K562 (cell line): ENCODE data around the gene RNF151. TPM values are rescaled to one million over a fixed set of nuclear protein-coding genes. Genes with fewer than 3 reads are reported as not detected.

Source experiments
- DNMT1 ChIP-seq: fragments of 450-650 bp; IDR thresholded peaks from 2 replicates; pipeline ENCODE4 v1.6.1; 2016; ENCODE audit warnings: antibody characterized with exemption, mild to moderate bottlenecking
- MNT ChIP-seq, 2 experiments: fragments of 450-650 bp; conservative IDR thresholded peaks; 2 replicates each; pipeline ENCODE4 v1.6.1; 2017; ENCODE audit warnings: mild to moderate bottlenecking in 2 of 2, moderate library complexity in 2 of 2
- NR2F6 ChIP-seq: fragments of 450-650 bp; formaldehyde crosslinking; IDR thresholded peaks from 2 replicates; pipeline ENCODE4 v1.4.0; 2020; ENCODE audit warnings: mild to moderate bottlenecking
- RAD21 ChIP-seq, 2 experiments: fragments of 250-450 bp in 1 of 2; fragments of 450-650 bp in 1 of 2; sonication (Bioruptor Pico) in 1 of 2; formaldehyde crosslinking in 1 of 2; IDR thresholded peaks in 1 of 2; conservative IDR thresholded peaks in 1 of 2; 2 replicates each; pipeline versions ENCODE4 v1.4.0 to v1.8.0; 2020 to 2022; ENCODE audit warnings: mild to moderate bottlenecking in 2 of 2, moderate library complexity in 1 of 2
- polyA plus RNA-seq, 8 experiments: library from polyadenylated mRNA; depleted of rRNA in 4 of 8; stranded (reverse) in 5 of 8; unstranded in 3 of 8; fragments of >200 nt; fragmentation: Nextera tagmentation in 2 of 8; fragmentation: Illumina TruSeq in 1 of 8; extraction: Ambion mirVana in 2 of 8; extraction: Trizol in 1 of 8; gene quantifications; 2 replicates each; pipeline versions ENCODE4 v1.2.1 to v1.2.3, GENCODE V29; 2011 to 2014; ENCODE audit warnings: inconsistent platforms in 1 of 8, missing spikeins in 1 of 8
- total RNA-seq, 7 experiments: library from RNA; depleted of rRNA in 6 of 7; stranded (reverse); fragments of >200 nt in 6 of 7; fragmentation: Illumina TruSeq in 2 of 7; extraction: Trizol in 2 of 7; gene quantifications; 2 replicates each; pipeline versions ENCODE4 v1.2.1 to v1.2.3, GENCODE V29; 2011 to 2021; ENCODE audit warnings: low replicate concordance in 1 of 7
- TF ChIP-seq, protein P1 (sequence below): sonication (generic); formaldehyde crosslinking; IDR thresholded peaks from 2 replicates; pipeline ENCODE4 v1.8.0; 2022; ENCODE audit warnings: mild to moderate bottlenecking, missing genetic modification reagents

Gene RNF151
- total and polyA plus RNA-seq, 9 of the 15 experiments (the other 6 are each of a cell fraction or from before 2014, with no cell fraction given) = not detected

DNA sequence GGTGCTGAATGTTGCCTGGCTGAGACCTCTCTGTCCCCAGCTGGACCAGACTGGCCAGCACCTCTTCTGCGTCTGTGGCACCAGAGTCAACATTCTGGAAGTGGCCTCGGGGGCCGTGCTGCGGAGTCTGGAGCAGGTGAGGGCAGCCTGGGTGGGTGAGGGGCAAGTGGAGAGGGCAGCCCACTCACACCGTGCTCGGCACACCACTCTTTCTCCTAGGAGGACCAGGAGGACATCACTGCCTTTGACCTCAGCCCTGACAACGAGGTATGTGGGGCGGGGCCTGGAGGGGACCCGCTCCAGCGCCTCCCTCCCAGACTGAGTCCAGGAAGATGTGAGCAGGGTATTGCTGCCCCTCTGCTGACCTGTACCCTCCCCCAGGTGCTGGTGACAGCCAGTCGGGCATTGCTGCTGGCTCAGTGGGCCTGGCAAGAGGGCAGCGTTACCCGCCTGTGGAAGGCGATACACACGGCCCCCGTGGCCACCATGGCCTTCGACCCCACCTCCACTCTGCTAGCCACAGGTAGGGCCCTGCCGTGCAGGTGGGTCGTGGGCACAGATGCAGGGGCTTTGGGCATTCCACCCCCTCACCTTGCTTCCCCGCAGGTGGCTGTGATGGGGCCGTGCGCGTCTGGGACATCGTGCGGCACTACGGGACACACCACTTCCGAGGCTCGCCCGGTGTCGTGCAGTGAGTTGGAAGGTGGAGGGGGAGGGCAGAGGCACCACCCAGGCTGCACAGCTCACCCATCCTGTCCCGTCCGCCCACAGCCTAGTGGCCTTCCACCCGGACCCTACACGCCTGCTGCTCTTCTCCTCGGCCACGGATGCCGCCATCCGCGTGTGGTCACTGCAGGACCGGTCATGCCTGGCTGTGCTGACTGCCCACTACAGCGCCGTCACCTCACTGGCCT lies 7.8 kb downstream of the RNF151 start (continued):
- TF ChIP-seq NR2F6 (CRISPR knock-in tag) (no peak), MNT (conservative IDR thresholded peaks at IDR 0.05) (no peak), DNMT1 (no peak), RAD21 (CRISPR knock-in tag; conservative IDR thresholded peaks at IDR 0.05 in 1 of 2, IDR thresholded peaks at IDR 0.05 in 1 of 2) (no peak)
- TF ChIP-seq, protein P1, sequence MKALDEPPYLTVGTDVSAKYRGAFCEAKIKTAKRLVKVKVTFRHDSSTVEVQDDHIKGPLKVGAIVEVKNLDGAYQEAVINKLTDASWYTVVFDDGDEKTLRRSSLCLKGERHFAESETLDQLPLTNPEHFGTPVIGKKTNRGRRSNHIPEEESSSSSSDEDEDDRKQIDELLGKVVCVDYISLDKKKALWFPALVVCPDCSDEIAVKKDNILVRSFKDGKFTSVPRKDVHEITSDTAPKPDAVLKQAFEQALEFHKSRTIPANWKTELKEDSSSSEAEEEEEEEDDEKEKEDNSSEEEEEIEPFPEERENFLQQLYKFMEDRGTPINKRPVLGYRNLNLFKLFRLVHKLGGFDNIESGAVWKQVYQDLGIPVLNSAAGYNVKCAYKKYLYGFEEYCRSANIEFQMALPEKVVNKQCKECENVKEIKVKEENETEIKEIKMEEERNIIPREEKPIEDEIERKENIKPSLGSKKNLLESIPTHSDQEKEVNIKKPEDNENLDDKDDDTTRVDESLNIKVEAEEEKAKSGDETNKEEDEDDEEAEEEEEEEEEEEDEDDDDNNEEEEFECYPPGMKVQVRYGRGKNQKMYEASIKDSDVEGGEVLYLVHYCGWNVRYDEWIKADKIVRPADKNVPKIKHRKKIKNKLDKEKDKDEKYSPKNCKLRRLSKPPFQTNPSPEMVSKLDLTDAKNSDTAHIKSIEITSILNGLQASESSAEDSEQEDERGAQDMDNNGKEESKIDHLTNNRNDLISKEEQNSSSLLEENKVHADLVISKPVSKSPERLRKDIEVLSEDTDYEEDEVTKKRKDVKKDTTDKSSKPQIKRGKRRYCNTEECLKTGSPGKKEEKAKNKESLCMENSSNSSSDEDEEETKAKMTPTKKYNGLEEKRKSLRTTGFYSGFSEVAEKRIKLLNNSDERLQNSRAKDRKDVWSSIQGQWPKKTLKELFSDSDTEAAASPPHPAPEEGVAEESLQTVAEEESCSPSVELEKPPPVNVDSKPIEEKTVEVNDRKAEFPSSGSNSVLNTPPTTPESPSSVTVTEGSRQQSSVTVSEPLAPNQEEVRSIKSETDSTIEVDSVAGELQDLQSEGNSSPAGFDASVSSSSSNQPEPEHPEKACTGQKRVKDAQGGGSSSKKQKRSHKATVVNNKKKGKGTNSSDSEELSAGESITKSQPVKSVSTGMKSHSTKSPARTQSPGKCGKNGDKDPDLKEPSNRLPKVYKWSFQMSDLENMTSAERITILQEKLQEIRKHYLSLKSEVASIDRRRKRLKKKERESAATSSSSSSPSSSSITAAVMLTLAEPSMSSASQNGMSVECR = no peak
